Keratinocyte (primary cell): ENCODE measurements around the gene KANTR. TPM values are rescaled to one million over a fixed set of nuclear protein-coding genes. Genes with fewer than 3 reads are reported as not detected.

Experiments
- DNase-seq: peaks from one replicate; pipeline ENCODE4 v3.0.0-alpha.2; 2011; ENCODE audit warnings: low read depth, missing footprints, low spot score
- FAIRE-seq: peaks from 2 replicates; lab custom pipeline; 2011; peaks lifted over from hg19 to GRCh38; lab: Jason Lieb, UNC
- H2AFZ ChIP-seq: 2 replicates; pipeline ENCODE4 v1.6.0; 2012; ENCODE audit warnings: low read length, control low read depth, inconsistent platforms; ENCODE audit not compliant: control insufficient read depth
- H3K27ac ChIP-seq: 2 replicates; pipeline ENCODE4 v1.5.1; 2011; ENCODE audit warnings: low read length; ENCODE audit not compliant: control insufficient read depth, insufficient read depth
- H3K27me3 ChIP-seq: 3 replicates; pipeline ENCODE4 v1.6.0; 2011; ENCODE audit warnings: low read length; ENCODE audit not compliant: control insufficient read depth, insufficient read depth; ENCODE audit errors: extremely low read depth
- H3K36me3 ChIP-seq, 2 experiments: 2 replicates in 1 of 2; 3 replicates in 1 of 2; pipeline ENCODE4 v1.5.1; 2011; ENCODE audit warnings: low read length in 2 of 2, mild to moderate bottlenecking in 1 of 2; ENCODE audit not compliant: control insufficient read depth in 2 of 2, insufficient read depth in 2 of 2; ENCODE audit errors: extremely low read depth in 1 of 2
- H3K4me1 ChIP-seq: 3 replicates; pipeline ENCODE4 v1.5.1; 2011; ENCODE audit warnings: low read length; ENCODE audit not compliant: control insufficient read depth, insufficient read depth; ENCODE audit errors: extremely low read depth
- H3K4me2 ChIP-seq: 3 replicates; pipeline ENCODE4 v1.6.0; 2011; ENCODE audit warnings: low read depth, low read length; ENCODE audit not compliant: control insufficient read depth, insufficient read depth; ENCODE audit errors: extremely low read depth
- H3K4me3 ChIP-seq, 3 experiments: fragments of 200-600 bp in 1 of 3; sonication (generic) in 1 of 3; 2 replicates in 2 of 3; 3 replicates in 1 of 3; pipeline ENCODE4 v1.5.1; 2011 to 2016; ENCODE audit warnings: low read length in 3 of 3, mild to moderate bottlenecking in 3 of 3, control low read depth in 2 of 3, inconsistent platforms in 1 of 3, low read depth in 1 of 3, mixed read lengths in 1 of 3, mixed run types in 1 of 3, moderate library complexity in 1 of 3; ENCODE audit not compliant: control insufficient read depth in 2 of 3, insufficient read depth in 2 of 3; ENCODE audit errors: extremely low read depth in 1 of 3
- H3K79me2 ChIP-seq: 2 replicates; pipeline ENCODE4 v1.6.0; 2012; ENCODE audit warnings: low read length; ENCODE audit not compliant: control insufficient read depth, insufficient read depth
- H3K9ac ChIP-seq: 3 replicates; pipeline ENCODE4 v1.6.0; 2011; ENCODE audit warnings: low read length; ENCODE audit not compliant: control insufficient read depth, insufficient read depth; ENCODE audit errors: extremely low read depth
- H3K9me1 ChIP-seq: 3 replicates; pipeline ENCODE4 v1.6.0; 2011; ENCODE audit warnings: low read length; ENCODE audit not compliant: control insufficient read depth, insufficient read depth; ENCODE audit errors: extremely low read depth
- H3K9me3 ChIP-seq: 2 replicates; pipeline ENCODE4 v1.5.1; 2012; ENCODE audit warnings: low read depth, low read length; ENCODE audit not compliant: control insufficient read depth
- H4K20me1 ChIP-seq: 3 replicates; pipeline ENCODE4 v1.6.0; 2011; ENCODE audit warnings: low read length; ENCODE audit not compliant: control insufficient read depth, insufficient read depth; ENCODE audit errors: extremely low read depth
- EZH2 ChIP-seq: IDR thresholded peaks from one replicate; pipeline ENCODE4 v1.6.1; 2012; ENCODE audit warnings: inconsistent platforms, mild to moderate bottlenecking, low read length, moderate library complexity
- dilution Hi-C: fragments of 300-500 bp; cut with MboI; formaldehyde crosslinking; loops from one replicate; pipeline ENCODE4 v1.7.0; 2020; ENCODE audit warnings: low sequenced_read_pairs; ENCODE audit not compliant: extremely low pct_ligation_motif_present
- polyA plus RNA-seq, 5 experiments: library from polyadenylated mRNA; depleted of rRNA in 3 of 5; stranded (reverse) in 3 of 5; stranded (forward) in 1 of 5; unstranded in 1 of 5; fragments of >200 nt; gene quantifications; 1 replicate in 1 of 5; 2 replicates in 3 of 5; 3 replicates in 1 of 5; pipeline versions ENCODE4 v1.2.1 to v1.2.3, GENCODE V29; 2011 to 2012; ENCODE audit warnings: missing spikeins in 2 of 5, low read depth in 1 of 5, low replicate concordance in 1 of 5
- TF ChIP-seq, protein P1 (sequence below), 3 experiments: IDR thresholded peaks in 1 of 3; conservative IDR thresholded peaks in 1 of 3; optimal IDR thresholded peaks in 1 of 3; 2 replicates in 2 of 3; 3 replicates in 1 of 3; pipeline versions ENCODE3 to v1.5.1; 2011; ENCODE audit warnings: low read length in 3 of 3, mild to moderate bottlenecking in 3 of 3, moderate library complexity in 2 of 3, control low read depth in 1 of 3, inconsistent platforms in 1 of 3; ENCODE audit not compliant: insufficient read depth in 2 of 3; ENCODE audit errors: extremely low read depth in 1 of 3

Gene KANTR
- polyA plus RNA-seq, 1 donor (not counting 4 experiments of a cell fraction or from before 2014, with no cell fraction given): 3.8 TPM

GRCh38 chrX:53114864-53115549 lies 21.1 kb downstream of the KANTR start:
- no peak overlapping the region for H2AFZ ChIP-seq
- no peak overlapping the region for H3K4me3 ChIP-seq
- no peak overlapping the region for H3K4me2 ChIP-seq
- H3K9me1 ChIP-seq: no peaks in the 10 kb centered on the region
- no peak overlapping the region for H3K9ac ChIP-seq
- DNase-seq: no peak
- H3K27ac ChIP-seq: no peak overlapping the region
- no peak for FAIRE-seq
- H3K9me3 ChIP-seq: no peaks in the 10 kb centered on the region
- no peaks in the 10 kb centered on the region for H4K20me1 ChIP-seq
- dilution Hi-C loops: no loop called here
- no peaks in the 10 kb centered on the region for H3K27me3 ChIP-seq
- no peaks in the 10 kb centered on the region for H3K79me2 ChIP-seq
- H3K36me3 ChIP-seq: no peaks in the 10 kb centered on the region
- TF ChIP-seq, protein P1, sequence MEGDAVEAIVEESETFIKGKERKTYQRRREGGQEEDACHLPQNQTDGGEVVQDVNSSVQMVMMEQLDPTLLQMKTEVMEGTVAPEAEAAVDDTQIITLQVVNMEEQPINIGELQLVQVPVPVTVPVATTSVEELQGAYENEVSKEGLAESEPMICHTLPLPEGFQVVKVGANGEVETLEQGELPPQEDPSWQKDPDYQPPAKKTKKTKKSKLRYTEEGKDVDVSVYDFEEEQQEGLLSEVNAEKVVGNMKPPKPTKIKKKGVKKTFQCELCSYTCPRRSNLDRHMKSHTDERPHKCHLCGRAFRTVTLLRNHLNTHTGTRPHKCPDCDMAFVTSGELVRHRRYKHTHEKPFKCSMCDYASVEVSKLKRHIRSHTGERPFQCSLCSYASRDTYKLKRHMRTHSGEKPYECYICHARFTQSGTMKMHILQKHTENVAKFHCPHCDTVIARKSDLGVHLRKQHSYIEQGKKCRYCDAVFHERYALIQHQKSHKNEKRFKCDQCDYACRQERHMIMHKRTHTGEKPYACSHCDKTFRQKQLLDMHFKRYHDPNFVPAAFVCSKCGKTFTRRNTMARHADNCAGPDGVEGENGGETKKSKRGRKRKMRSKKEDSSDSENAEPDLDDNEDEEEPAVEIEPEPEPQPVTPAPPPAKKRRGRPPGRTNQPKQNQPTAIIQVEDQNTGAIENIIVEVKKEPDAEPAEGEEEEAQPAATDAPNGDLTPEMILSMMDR (optimal IDR thresholded peaks at IDR 0.05 in 1 of 3, IDR thresholded peaks at IDR 0.05 in 1 of 3, conservative IDR thresholded peaks at IDR 0.05 in 1 of 3; ENCODE audit: extremely low read depth in 1 of 3, insufficient read depth in 2 of 3, low read length in 3 of 3): no peak
- no peak for TF ChIP-seq EZH2
- no peaks in the 10 kb centered on the region for H3K4me1 ChIP-seq

GRCh38 chrX:53115550-53115874 lies 21.6 kb downstream of the KANTR start:
- Histone ChIP-seq H3K4me1 (no peaks in the 10 kb centered on the region), H3K4me3 (no peak overlapping the region), H3K27me3 (no peaks in the 10 kb centered on the region), H3K9ac (no peak overlapping the region), H3K36me3 (no peaks in the 10 kb centered on the region), H3K79me2 (no peaks in the 10 kb centered on the region), H3K27ac (no peak overlapping the region), H3K9me1 (no peaks in the 10 kb centered on the region), H3K4me2 (peak overlapping the region; percentile 22), H3K9me3 (no peaks in the 10 kb centered on the region), H2AFZ (no peak overlapping the region), H4K20me1 (no peaks in the 10 kb centered on the region)
- DNase-seq (no peak), FAIRE-seq (no peak)
- dilution Hi-C loops: no loop called here
- TF ChIP-seq, protein P1 (optimal IDR thresholded peaks at IDR 0.05 in 1 of 3, IDR thresholded peaks at IDR 0.05 in 1 of 3, conservative IDR thresholded peaks at IDR 0.05 in 1 of 3; ENCODE audit: extremely low read depth in 1 of 3, insufficient read depth in 2 of 3, low read length in 3 of 3): no peak
- TF ChIP-seq EZH2: no peak
